ENCODE data around the gene MTHFSD.

The MTHFSD gene

GRCh38 chr16:86569701-86570447 is 14.8 kb upstream of the MTHFSD start:
- Histone ChIP-seq H3K4me3 (ENCODE audit: low read depth in 1 of 5, low read length in 5 of 5) (no peak overlapping the region), H3K9me3 (ENCODE audit: control insufficient read depth in 5 of 5, low read length in 5 of 5) (no peaks in the 10 kb centered on the region), H3K4me1 (ENCODE audit: control insufficient read depth in 5 of 5, insufficient read depth in 5 of 5, low read length in 5 of 5) (peaks cover 0 to 14% (median 9%) of the 10 kb centered on the region in 5 donors), H3K27ac (ENCODE audit: low read depth, low read length) (no peak overlapping the region), H3K9ac (ENCODE audit: low read length in 5 of 5) (no peak overlapping the region), H3K36me3 (ENCODE audit: control insufficient read depth in 5 of 5, insufficient read depth in 5 of 5, low read length in 5 of 5) (no peaks in the 10 kb centered on the region), H3K27me3 (ENCODE audit: control insufficient read depth in 5 of 5, insufficient read depth in 4 of 5, low read length in 5 of 5) (peaks cover 63 to 87% (median 73%) of the 10 kb centered on the region in 5 donors)

GRCh38 chr16:86568677-86569623 is 13.9 kb upstream of the MTHFSD start:
- Histone ChIP-seq H3K9me3 (ENCODE audit: control insufficient read depth in 5 of 5, low read length in 5 of 5) (no peaks in the 10 kb centered on the region), H3K27me3 (ENCODE audit: control insufficient read depth in 5 of 5, insufficient read depth in 4 of 5, low read length in 5 of 5) (peaks cover 61 to 87% (median 75%) of the 10 kb centered on the region in 5 donors), H3K4me1 (ENCODE audit: control insufficient read depth in 5 of 5, insufficient read depth in 5 of 5, low read length in 5 of 5) (peaks cover 0 to 17% (median 12%) of the 10 kb centered on the region in 5 donors), H3K9ac (ENCODE audit: low read length in 5 of 5) (no peak overlapping the region), H3K27ac (ENCODE audit: low read depth, low read length) (no peak overlapping the region), H3K4me3 (ENCODE audit: low read depth in 1 of 5, low read length in 5 of 5) (peak overlapping the region in 1 of 5 donors; percentile 17), H3K36me3 (ENCODE audit: control insufficient read depth in 5 of 5, insufficient read depth in 5 of 5, low read length in 5 of 5) (no peaks in the 10 kb centered on the region)

- H3K9ac ChIP-seq (ENCODE audit: low read length in 5 of 5): no peak overlapping the region
- H3K9me3 ChIP-seq (ENCODE audit: control insufficient read depth in 5 of 5, low read length in 5 of 5): no peaks in the 10 kb centered on the region
- peak overlapping the region in 1 of 5 donors; percentile 21 for H3K4me3 ChIP-seq (ENCODE audit: low read depth in 1 of 5, low read length in 5 of 5)
- H3K36me3 ChIP-seq (ENCODE audit: control insufficient read depth in 5 of 5, insufficient read depth in 5 of 5, low read length in 5 of 5): no peaks in the 10 kb centered on the region
- peaks cover 0 to 23% (median 17%) of the 10 kb centered on the region in 5 donors for H3K4me1 ChIP-seq (ENCODE audit: control insufficient read depth in 5 of 5, insufficient read depth in 5 of 5, low read length in 5 of 5)
- peaks cover 60 to 78% (median 66%) of the 10 kb centered on the region in 5 donors for H3K27me3 ChIP-seq (ENCODE audit: control insufficient read depth in 5 of 5, insufficient read depth in 4 of 5, low read length in 5 of 5)
- H3K27ac ChIP-seq (ENCODE audit: low read depth, low read length): no peak overlapping the region
Observed at GRCh38 chr16:86567701-86568581, 12.9 kb upstream of the MTHFSD start.

DNA sequence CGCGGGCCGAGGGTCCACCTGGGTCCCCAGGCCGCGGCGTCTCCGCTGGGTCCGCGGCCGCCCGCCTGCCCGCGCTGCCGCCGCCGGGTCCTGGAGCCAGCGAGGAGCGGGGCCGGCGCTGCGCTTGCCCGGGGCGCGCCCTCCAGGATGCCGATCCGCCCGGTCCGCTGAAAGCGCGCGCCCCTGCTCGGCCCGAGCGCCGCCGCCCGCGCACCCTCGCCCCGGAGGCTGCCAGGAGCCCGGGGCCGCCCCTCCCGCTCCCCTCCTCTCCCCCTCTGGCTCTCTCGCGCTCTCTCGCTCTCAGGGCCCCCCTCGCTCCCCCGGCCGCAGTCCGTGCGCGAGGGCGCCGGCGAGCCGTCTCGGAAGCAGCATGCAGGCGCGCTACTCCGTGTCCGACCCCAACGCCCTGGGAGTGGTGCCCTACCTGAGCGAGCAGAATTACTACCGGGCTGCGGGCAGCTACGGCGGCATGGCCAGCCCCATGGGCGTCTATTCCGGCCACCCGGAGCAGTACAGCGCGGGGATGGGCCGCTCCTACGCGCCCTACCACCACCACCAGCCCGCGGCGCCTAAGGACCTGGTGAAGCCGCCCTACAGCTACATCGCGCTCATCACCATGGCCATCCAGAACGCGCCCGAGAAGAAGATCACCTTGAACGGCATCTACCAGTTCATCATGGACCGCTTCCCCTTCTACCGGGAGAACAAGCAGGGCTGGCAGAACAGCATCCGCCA is 12.1 kb upstream of the MTHFSD start:
- Histone ChIP-seq H3K27me3 (ENCODE audit: control insufficient read depth in 5 of 5, insufficient read depth in 4 of 5, low read length in 5 of 5) (peaks cover 54 to 72% (median 59%) of the 10 kb centered on the region in 5 donors), H3K4me3 (ENCODE audit: low read depth in 1 of 5, low read length in 5 of 5) (peak overlapping the region in 3 of 5 donors; percentile 17 to 35 (median 21)), H3K9ac (ENCODE audit: low read length in 5 of 5) (no peak overlapping the region), H3K9me3 (ENCODE audit: control insufficient read depth in 5 of 5, low read length in 5 of 5) (no peaks in the 10 kb centered on the region), H3K36me3 (ENCODE audit: control insufficient read depth in 5 of 5, insufficient read depth in 5 of 5, low read length in 5 of 5) (no peaks in the 10 kb centered on the region), H3K4me1 (ENCODE audit: control insufficient read depth in 5 of 5, insufficient read depth in 5 of 5, low read length in 5 of 5) (peaks cover 0 to 23% (median 17%) of the 10 kb centered on the region in 5 donors), H3K27ac (ENCODE audit: low read depth, low read length) (no peak overlapping the region)

DNA sequence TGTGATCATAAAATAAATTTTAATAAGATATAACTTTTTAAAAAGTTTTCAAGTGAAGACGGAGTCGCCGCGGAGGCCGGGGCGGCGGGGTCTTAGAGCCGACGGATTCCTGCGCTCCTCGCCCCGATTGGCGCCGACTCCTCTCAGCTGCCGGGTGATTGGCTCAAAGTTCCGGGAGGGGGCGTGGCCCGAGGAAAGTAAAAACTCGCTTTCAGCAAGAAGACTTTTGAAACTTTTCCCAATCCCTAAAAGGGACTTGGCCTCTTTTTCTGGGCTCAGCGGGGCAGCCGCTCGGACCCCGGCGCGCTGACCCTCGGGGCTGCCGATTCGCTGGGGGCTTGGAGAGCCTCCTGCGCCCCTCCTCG is 11.5 kb upstream of the MTHFSD start, which contains the start of gene FOXC2:
Gene FOXC2, plus strand, starts transcription at position 229 of the 365 bp plus-strand sequence. CDS start 507 bp downstream, outside the sequence.
- Histone ChIP-seq H3K4me3 (ENCODE audit: low read depth in 1 of 5, low read length in 5 of 5) (peak within 1 kb of the TSS in 3 of 5 donors; percentile 17 to 35 (median 21)), H3K27me3 (ENCODE audit: control insufficient read depth in 5 of 5, insufficient read depth in 4 of 5, low read length in 5 of 5) (peaks cover 49 to 66% (median 54%) of the 10 kb centered on the region in 5 donors), H3K9me3 (ENCODE audit: control insufficient read depth in 5 of 5, low read length in 5 of 5) (no peaks in the 10 kb centered on the region), H3K36me3 (ENCODE audit: control insufficient read depth in 5 of 5, insufficient read depth in 5 of 5, low read length in 5 of 5) (no peaks in the 10 kb centered on the region), H3K27ac (ENCODE audit: low read depth, low read length) (no peak within 1 kb of the TSS), H3K9ac (ENCODE audit: low read length in 5 of 5) (no peak within 1 kb of the TSS), H3K4me1 (ENCODE audit: control insufficient read depth in 5 of 5, insufficient read depth in 5 of 5, low read length in 5 of 5) (peaks cover 0 to 23% (median 17%) of the 10 kb centered on the region in 5 donors)

DNA sequence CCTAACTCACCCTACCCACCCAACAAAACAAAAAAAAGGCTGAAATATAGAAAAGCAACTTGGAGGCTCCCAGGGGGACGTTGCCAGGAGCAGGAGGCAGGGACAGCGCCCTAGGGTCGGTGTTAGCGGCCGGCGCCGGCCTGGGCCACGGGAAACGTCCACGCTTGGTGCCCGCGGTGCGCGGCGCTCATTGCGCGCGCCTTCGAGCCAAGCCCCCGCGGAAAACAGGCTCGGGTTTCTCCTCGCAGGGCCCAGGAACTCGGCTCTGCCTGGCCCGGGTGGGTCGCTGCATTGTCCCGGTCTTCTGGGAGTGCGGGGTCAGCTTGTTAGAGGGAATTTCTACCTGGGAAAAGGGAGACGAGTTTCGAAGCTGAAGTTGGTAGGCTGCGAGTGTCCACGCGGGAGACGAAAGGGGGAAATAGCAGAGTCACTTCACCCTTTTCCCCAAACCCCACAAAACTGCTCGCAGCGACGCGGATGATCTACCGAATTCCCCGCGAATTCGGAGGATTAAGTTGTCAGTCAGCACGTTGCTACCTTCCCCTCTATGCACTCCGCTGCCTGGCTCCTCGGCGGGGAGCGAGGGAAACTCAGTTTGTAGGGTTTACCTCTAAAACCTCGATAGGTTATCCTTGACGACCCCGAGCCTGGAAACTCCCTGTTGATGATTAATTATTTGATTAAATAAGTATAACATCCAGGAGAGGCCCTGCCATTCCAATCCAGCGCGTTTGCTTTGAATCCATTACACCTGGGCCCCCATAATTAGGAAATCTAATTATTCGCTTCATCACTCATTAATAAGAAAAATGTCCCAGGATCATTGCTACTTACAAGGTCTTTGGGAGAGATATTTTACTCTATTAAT is 10.8 kb upstream of the MTHFSD start:
- Histone ChIP-seq H3K27ac (ENCODE audit: low read depth, low read length) (no peak overlapping the region), H3K36me3 (ENCODE audit: control insufficient read depth in 5 of 5, insufficient read depth in 5 of 5, low read length in 5 of 5) (no peaks in the 10 kb centered on the region), H3K9me3 (ENCODE audit: control insufficient read depth in 5 of 5, low read length in 5 of 5) (no peaks in the 10 kb centered on the region), H3K27me3 (ENCODE audit: control insufficient read depth in 5 of 5, insufficient read depth in 4 of 5, low read length in 5 of 5) (peaks cover 42 to 63% (median 54%) of the 10 kb centered on the region in 5 donors), H3K9ac (ENCODE audit: low read length in 5 of 5) (no peak overlapping the region), H3K4me1 (ENCODE audit: control insufficient read depth in 5 of 5, insufficient read depth in 5 of 5, low read length in 5 of 5) (peaks cover 0 to 23% (median 17%) of the 10 kb centered on the region in 5 donors), H3K4me3 (ENCODE audit: low read depth in 1 of 5, low read length in 5 of 5) (no peak overlapping the region)

GRCh38 chr16:86565181-86565631 is 10.2 kb upstream of the MTHFSD start:
- H3K9me3 ChIP-seq (ENCODE audit: control insufficient read depth in 5 of 5, low read length in 5 of 5): no peaks in the 10 kb centered on the region
- no peak overlapping the region for H3K4me3 ChIP-seq (ENCODE audit: low read depth in 1 of 5, low read length in 5 of 5)
- no peak overlapping the region for H3K27ac ChIP-seq (ENCODE audit: low read depth, low read length)
- peaks cover 0 to 23% (median 17%) of the 10 kb centered on the region in 5 donors for H3K4me1 ChIP-seq (ENCODE audit: control insufficient read depth in 5 of 5, insufficient read depth in 5 of 5, low read length in 5 of 5)
- H3K36me3 ChIP-seq (ENCODE audit: control insufficient read depth in 5 of 5, insufficient read depth in 5 of 5, low read length in 5 of 5): no peaks in the 10 kb centered on the region
- H3K27me3 ChIP-seq (ENCODE audit: control insufficient read depth in 5 of 5, insufficient read depth in 4 of 5, low read length in 5 of 5): peaks cover 38 to 59% (median 50%) of the 10 kb centered on the region in 5 donors
- H3K9ac ChIP-seq (ENCODE audit: low read length in 5 of 5): no peak overlapping the region

DNA sequence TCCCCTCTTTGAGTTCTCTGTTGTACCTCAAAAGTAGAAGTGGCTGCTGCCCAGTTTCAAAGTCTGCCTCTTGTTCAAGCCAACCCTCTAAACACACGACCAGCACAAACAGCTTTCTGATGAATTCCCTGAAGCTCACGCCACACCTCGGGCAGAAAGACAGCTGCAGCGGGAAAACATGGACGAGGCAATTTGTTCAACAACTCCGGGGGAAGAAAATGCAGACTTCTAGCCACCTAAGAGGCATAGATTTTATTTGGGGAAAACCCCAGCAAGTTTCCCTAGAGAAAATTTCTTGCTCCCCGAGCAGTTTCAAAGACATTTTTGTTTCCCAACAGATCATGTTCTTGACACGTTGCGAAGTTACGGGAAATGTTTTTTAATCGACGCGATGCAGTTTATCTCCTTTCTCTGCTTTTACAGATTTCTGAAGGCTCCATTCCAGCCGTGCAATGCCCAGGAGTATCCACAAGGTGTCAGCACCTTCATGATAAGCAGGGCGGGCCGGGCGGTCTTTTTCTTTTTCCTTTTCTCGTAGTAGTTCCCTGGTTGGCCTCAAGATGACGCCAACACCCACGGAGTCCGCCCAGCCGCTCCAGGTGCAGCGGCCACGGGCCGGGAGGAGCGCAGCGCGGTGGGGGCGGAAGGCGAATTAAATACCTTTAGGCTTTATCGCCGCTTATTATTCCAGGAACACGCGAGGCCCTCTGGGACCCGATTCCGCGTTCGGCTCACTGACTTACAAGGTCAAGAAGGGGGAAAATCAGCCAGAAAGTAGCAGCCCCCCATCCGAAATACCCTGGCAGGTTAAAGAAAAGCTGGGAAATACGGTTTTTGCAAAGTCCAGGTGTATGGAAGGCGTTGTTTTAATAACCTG is 8.7 kb upstream of the MTHFSD start:
- H3K9ac ChIP-seq (ENCODE audit: low read length in 5 of 5): no peak overlapping the region
- no peaks in the 10 kb centered on the region for H3K36me3 ChIP-seq (ENCODE audit: control insufficient read depth in 5 of 5, insufficient read depth in 5 of 5, low read length in 5 of 5)
- H3K9me3 ChIP-seq (ENCODE audit: control insufficient read depth in 5 of 5, low read length in 5 of 5): no peaks in the 10 kb centered on the region
- H3K4me3 ChIP-seq (ENCODE audit: low read depth in 1 of 5, low read length in 5 of 5): peak overlapping the region in 1 of 5 donors; percentile 37
- no peak overlapping the region for H3K27ac ChIP-seq (ENCODE audit: low read depth, low read length)
- H3K27me3 ChIP-seq (ENCODE audit: control insufficient read depth in 5 of 5, insufficient read depth in 4 of 5, low read length in 5 of 5): peaks cover 35 to 54% (median 45%) of the 10 kb centered on the region in 5 donors
- H3K4me1 ChIP-seq (ENCODE audit: control insufficient read depth in 5 of 5, insufficient read depth in 5 of 5, low read length in 5 of 5): peaks cover 0 to 23% (median 17%) of the 10 kb centered on the region in 5 donors

All from subcutaneous abdominal adipose tissue (tissue), 5 donors.